BE2C (cell line): ENCODE measurements around the gene ACTRT2.

Experiments used
- DNase-seq: peaks from one replicate; pipeline ENCODE4 v3.0.0-alpha.2; 2020
- H3K27me3 ChIP-seq: fragments of 250-450 bp; sonication (Bioruptor Pico); 2 replicates; pipeline ENCODE4 v1.5.1; 2020; ENCODE audit warnings: mild to moderate bottlenecking
- H3K36me3 ChIP-seq: fragments of 250-450 bp; sonication (Bioruptor Pico); 2 replicates; pipeline ENCODE4 v1.5.1; 2020; ENCODE audit warnings: mild to moderate bottlenecking
- H3K4me1 ChIP-seq: fragments of 250-450 bp; sonication (Bioruptor Pico); 2 replicates; pipeline ENCODE4 v1.5.1; 2020
- H3K4me3 ChIP-seq: 2 replicates; pipeline ENCODE4 v1.5.1; 2011; ENCODE audit warnings: low read depth, low read length
- H3K9me3 ChIP-seq: fragments of 250-450 bp; sonication (Bioruptor Pico); 2 replicates; pipeline ENCODE4 v1.5.1; 2020
- CTCF ChIP-seq: IDR thresholded peaks from 2 replicates; pipeline ENCODE4 v1.5.1; 2012; ENCODE audit warnings: mild to moderate bottlenecking, low read depth, low read length

The ACTRT2 gene

GRCh38 chr1:3029991-3030662, 8.9 kb downstream of the ACTRT2 start:
- no peaks in the 10 kb centered on the region for H3K9me3 ChIP-seq
- peaks cover 33% of the 10 kb centered on the region for H3K27me3 ChIP-seq
- H3K4me3 ChIP-seq = no peak overlapping the region
- DNase-seq = no peak
- H3K36me3 ChIP-seq = no peaks in the 10 kb centered on the region
- TF ChIP-seq CTCF = no peak
- no peaks in the 10 kb centered on the region for H3K4me1 ChIP-seq

- Histone ChIP-seq H3K9me3 (no peaks in the 10 kb centered on the region), H3K4me1 (no peaks in the 10 kb centered on the region)
Measured at GRCh38 chr1:3030663-3031381, 9.6 kb downstream of the ACTRT2 start.

GRCh38 chr1:3031401-3032221, 10.3 kb downstream of the ACTRT2 start:
- DNase-seq = no peak
- no peaks in the 10 kb centered on the region for H3K4me1 ChIP-seq
- H3K9me3 ChIP-seq = no peaks in the 10 kb centered on the region
- H3K36me3 ChIP-seq = no peaks in the 10 kb centered on the region
- TF ChIP-seq CTCF = no peak
- H3K4me3 ChIP-seq = no peak overlapping the region
- H3K27me3 ChIP-seq = peaks cover 33% of the 10 kb centered on the region

More at GRCh38 chr1:3030663-3031381, 9.6 kb downstream of the ACTRT2 start:
- H3K4me3 ChIP-seq = no peak overlapping the region
- H3K36me3 ChIP-seq = no peaks in the 10 kb centered on the region
- TF ChIP-seq CTCF = no peak
- no peak for DNase-seq
- H3K27me3 ChIP-seq = peaks cover 33% of the 10 kb centered on the region

- TF ChIP-seq CTCF = no peak
- Histone ChIP-seq H3K9me3 (no peaks in the 10 kb centered on the region), H3K36me3 (no peaks in the 10 kb centered on the region), H3K27me3 (peaks cover 33% of the 10 kb centered on the region), H3K4me3 (no peak overlapping the region), H3K4me1 (no peaks in the 10 kb centered on the region)
- no peak for DNase-seq
Measured at GRCh38 chr1:3032371-3033039, 11.2 kb downstream of the ACTRT2 start.

- H3K27me3 ChIP-seq = peaks cover 27% of the 10 kb centered on the region
- H3K4me1 ChIP-seq = no peaks in the 10 kb centered on the region
- no peaks in the 10 kb centered on the region for H3K36me3 ChIP-seq
- H3K4me3 ChIP-seq = no peak overlapping the region
- H3K9me3 ChIP-seq = no peaks in the 10 kb centered on the region
- DNase-seq = no peak
- no peak for TF ChIP-seq CTCF
Measured at GRCh38 chr1:3033040-3033789, 11.9 kb downstream of the ACTRT2 start.
